Measurements from ENCODE around the gene TMEM38B.

The TMEM38B gene, protein sequence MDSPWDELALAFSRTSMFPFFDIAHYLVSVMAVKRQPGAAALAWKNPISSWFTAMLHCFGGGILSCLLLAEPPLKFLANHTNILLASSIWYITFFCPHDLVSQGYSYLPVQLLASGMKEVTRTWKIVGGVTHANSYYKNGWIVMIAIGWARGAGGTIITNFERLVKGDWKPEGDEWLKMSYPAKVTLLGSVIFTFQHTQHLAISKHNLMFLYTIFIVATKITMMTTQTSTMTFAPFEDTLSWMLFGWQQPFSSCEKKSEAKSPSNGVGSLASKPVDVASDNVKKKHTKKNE

DNA sequence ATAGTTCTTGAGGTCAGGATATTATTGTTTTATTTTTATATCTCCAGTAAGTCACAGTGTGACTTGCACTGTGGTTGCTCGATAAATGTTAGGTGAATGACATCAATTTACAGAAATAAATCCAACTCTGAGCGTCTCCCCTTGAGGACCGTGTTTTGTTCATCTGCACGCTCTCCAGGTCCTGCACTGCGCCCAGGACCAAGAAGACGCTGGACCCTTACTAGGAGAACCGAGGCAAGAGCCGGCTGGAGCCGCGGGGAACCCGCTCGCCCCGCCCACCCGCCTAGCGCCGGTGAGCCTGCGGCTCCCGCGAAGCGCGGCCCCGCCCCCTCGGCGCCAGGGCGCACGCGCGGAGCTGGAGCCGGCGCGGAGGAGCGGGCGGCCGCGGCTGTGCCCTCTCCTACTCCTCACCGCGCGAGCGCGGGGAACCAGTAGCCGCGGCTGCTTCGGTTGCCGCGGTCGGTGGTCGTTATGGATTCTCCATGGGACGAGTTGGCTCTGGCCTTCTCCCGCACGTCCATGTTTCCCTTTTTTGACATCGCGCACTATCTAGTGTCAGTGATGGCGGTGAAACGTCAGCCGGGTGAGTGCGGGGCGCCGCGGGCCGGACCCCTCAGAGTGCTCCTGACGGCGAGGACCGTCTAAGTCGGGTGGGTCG, at the start of gene TMEM38B:
TSS of gene TMEM38B (plus strand) at position 352 of the 658 bp plus-strand sequence. CDS start at position 472, 120 bp downstream.
- peak; percentile 78 for DNase-seq (ENCODE audit: low spot score)

DNA sequence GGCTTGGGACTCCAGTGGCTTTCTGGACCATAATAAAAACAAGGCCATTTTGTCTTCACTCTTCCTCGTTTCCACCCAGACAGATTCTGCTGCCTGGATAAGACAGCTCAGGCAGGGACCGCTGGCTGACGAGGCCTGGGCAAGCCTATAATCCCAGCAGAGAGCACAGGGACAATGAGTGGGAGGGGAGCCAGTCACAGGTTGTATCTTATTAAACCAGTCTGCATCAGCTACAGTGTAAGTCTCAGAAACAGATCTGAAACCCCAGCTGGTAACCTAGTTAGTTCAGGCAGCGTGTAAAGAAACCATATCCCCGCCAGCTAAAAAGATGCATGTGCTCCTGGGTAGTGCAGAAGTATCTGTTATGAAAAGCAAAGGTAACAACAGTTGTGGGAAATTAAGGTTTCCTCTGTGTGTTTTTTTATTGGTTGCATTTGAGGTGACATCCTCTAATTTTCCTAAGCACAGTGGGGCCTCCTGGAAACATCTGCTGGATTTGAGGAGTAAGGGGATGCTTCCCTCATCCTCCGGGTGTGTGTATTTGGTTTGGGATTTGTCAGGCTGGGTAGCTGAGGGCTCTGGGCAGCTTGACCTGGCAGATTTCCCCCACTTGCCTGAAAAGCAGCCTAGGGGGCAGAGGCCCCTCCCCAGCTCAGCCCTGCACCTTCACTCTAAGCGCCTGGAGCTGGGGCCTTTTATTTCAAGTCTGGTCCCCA, 47.3 kb upstream of the TMEM38B start:
- DNase-seq (ENCODE audit: low spot score) = no peak

DNA sequence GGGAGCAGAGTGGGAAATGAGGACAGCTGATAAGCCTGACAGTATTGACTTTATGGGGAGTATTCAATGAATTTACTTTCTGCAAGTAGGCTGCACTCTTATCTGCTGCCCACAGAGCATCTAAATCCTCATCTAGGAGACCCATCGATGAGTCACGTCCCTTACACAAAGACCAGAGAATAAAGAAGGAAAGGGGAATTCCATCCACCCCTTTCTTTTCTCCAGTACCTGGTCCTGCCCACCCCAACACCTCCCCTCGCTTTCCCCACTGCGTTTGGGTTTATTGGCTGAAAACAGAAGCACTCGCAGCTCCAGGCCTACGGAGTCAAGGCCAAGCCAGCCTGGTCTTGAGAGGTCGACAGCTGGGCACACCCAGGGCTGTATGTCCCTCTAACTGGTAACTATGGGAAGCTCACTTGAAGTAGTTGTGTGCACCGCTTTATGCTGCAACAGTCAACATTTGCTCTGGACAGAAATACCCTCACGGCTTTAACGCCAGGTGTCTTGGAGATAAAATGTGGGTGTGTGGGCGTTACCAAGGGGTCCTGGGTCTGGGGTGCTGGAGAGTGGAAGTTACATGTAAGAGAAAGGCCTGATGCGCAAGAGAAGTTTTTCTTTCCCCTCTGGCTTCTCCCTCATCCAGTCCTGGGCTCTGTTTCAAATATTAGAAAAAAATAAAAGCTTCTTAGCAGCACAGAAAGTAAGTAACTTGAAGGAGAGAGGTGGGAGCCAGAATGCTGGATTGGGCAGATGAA, 46.6 kb upstream of the TMEM38B start:
- DNase-seq (ENCODE audit: low spot score) = no peak

DNA sequence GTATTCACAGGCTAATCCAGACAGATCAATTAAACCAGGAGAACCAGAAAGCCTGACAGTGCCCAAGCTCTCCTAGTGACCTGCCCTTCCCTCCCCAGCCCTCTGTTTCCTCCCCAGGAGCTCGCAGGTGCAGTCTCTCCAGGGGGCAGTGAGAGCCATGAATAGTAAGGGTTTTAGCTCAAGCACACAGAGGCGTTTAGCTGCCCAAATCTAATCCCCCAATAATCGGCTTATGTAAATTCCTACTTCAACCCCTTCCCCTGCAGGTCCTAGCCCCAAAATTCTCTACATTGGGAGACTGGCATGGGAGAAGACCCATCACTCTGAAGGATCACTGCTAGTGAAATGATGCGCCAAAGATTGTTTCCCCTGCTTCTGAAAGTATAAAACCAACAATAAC, 42.5 kb upstream of the TMEM38B start:
- no peak for DNase-seq (ENCODE audit: low spot score)

DNA sequence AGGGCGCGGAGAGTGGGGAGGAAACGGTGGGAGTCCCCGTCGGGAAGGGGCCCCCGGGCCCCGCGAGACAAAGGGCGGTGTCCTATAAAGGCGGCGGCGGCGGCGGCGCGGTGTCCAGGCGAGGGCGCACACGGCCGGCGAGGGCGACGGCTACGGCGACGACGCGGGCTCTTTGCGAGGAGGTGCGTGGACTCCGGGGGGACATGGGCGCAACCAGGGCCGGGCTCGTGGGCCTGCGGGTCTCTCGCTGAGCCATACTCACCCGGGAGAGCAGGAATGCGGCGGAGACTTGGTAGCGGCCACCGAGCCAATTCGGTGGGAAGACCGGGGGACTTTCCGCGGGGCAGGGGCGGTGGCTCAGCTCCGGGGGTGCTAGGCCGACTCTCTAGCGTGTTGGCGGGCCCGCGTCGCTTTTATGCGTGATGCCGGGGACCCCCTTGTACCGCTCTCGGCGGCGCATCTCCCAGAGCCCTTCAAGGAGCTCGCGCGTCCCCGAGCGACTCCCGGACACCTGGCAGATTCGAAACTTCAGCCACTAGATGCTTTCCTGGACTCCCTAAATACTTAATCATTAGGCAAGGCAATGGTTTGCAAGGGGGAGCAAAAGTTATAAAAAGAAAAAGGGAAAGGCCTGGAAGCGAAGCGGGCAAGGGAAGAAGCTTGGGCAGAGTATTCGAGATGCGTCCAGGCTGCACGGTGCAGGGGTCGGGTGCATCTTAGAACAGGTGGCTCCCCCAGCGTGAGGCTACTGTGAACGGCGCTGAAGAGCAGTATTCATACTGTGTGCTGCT, 38.0 kb upstream of the TMEM38B start:
- DNase-seq (ENCODE audit: low spot score) = no peak

DNA sequence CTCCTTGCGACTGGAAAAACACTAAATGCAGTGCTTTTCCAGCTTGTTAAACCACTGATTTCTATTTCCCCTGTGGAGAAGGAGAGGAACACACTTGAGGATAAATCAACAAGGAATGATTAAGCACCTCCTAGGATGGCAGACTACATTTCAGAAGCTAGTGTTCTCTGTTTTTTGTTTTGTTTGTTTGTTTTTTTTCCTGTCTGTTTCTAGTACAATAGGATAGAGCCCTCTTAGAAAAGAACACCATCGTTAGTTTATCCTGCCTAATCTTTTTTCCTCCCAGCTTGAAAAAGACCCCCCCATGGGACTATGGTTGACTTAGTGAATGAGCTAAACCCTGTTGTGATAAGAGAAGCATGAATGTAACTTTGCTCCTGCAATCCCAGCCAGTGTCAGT, 36.0 kb upstream of the TMEM38B start:
- no peak for DNase-seq (ENCODE audit: low spot score)

DNA sequence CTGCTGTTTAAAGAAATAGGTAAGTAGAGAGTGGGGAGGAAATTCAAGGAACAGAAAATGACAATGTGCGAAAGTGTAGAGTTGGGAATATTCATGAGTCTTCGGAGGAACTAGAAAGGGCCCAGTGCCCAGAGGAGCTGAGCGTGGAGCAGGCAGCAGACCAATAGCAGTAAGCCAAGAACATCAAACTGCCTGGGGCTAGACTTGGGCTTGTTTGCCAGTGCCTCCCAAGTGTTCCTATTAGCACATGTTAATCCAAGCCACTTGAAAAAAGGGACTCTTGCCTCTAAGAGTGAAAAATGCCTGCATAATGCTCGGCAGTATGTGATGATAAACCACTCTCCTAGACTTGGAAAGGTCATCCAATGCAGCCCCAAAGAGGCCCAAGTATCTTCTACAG, 33.3 kb upstream of the TMEM38B start:
- DNase-seq (ENCODE audit: low spot score) = no peak

DNA sequence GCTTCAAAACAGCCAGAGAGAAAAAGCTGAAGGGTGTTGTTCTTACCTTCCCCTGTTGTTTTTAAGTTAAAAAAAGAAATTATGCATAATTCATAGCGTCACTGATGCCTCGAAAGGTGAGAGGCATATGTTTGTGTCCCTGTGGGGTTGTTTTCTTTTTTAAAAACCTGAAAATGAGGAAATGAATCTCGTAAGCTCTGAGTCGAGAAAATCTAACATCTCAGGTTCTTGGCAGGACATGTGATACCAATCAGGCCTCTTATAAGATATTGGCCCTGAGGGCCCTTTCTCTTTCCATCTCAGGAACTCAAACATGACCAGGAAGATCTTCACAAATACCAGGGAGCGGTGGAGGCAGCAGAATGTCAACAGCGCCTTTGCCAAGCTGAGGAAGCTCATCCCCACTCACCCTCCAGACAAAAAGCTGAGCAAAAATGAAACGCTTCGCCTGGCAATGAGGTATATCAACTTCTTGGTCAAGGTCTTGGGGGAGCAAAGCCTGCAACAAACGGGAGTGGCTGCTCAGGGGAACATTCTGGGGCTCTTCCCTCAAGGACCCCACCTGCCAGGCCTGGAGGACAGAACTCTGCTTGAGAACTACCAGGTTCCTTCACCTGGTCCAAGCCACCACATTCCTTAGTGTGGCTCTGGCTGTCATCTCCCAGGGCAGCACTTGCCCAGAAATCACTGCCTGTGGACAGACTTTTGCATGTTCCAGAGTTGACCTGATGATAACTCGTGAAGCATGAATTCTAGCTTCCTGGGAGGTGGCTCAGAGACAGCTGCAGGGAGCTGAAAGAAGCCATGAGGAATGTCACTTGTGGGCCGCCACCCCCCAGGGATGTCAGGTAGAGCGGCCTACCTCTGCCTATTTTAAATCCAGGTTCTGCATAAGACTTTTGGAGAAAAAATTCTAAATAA, 31.9 kb upstream of the TMEM38B start, which contains the start of gene TAL2:
TSS of gene TAL2 (plus strand) at position 274 of the 921 bp plus-strand sequence. CDS start at position 314, 40 bp downstream.
- no peak for DNase-seq (ENCODE audit: low spot score)

DNA sequence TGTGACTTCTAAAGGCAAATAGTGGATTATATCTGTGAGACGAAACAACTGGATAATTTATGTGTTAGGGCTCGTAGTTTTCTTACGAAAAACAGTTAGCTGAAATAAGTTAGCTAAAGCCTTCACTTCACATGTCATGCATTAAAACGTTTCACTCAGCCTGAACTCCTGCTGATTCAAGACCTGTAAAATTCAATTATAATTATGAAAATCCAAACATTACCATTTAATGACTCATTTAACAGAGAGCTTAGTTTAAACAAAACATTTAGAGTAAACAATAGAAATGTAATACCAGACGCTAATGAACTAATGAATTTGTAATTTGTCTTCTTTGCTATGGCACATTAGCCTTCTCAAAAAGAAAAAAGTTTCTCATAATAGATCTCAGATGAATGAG, 30.4 kb upstream of the TMEM38B start:
- DNase-seq (ENCODE audit: low spot score) = no peak

DNA sequence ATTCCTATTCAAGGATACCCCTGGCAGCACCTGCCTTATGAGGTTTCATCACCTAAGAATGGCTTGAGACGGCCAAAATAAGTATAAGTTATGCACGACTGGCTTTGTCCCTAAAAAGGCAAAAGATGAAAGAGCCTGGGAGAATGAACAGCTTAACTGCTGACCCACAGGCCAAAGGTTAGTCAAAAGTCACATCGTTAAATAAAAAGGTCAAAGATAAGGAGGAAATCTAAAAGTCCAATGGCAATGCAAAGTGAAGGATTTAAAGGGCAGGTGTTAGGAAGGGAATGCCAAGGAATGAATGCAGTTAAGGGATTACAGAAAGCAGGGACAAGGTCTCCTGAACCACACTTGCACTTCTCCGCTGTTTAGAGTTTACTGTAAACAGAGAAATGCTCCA, 26.5 kb upstream of the TMEM38B start:
- no peak for DNase-seq (ENCODE audit: low spot score)

DNA sequence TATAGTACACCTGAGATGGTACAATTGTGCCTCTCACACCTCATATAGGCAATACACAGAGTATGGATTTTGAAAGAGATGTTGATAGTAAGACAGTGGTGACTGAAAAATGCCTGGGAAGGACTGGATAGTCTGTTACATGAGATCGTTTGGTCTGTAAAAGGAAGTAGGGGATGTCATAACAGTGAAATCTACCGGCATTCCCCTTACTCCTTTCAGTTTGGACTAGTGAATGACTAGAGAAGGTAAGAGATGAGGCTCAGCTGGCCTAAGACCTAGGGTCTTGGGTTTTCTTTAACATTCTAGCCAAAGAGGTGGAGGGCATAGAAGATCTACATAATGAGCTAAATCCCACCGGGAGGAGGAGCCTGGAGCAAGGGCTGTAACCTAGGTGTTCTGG, 24.0 kb upstream of the TMEM38B start:
- no peak for DNase-seq (ENCODE audit: low spot score)

DNA sequence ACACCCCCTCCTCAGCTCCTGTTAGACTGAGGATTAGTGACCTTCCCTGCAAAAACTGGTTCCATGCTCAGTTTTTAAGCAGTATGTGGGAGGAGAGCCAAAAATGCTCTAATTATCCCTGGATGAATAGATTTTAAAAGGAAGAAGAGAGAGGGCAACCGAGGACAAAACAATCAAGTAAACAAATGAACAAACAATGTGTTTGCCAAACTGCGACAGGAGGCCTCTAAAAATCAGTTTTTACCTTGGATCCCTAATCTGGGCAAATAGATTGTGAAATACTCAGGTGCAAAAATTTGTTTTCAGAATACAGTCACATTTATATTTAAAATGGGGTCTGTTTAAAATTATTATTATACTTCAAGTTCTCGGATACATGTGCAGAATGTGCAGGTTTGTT, 23.6 kb upstream of the TMEM38B start:
- DNase-seq (ENCODE audit: low spot score) = no peak

DNA sequence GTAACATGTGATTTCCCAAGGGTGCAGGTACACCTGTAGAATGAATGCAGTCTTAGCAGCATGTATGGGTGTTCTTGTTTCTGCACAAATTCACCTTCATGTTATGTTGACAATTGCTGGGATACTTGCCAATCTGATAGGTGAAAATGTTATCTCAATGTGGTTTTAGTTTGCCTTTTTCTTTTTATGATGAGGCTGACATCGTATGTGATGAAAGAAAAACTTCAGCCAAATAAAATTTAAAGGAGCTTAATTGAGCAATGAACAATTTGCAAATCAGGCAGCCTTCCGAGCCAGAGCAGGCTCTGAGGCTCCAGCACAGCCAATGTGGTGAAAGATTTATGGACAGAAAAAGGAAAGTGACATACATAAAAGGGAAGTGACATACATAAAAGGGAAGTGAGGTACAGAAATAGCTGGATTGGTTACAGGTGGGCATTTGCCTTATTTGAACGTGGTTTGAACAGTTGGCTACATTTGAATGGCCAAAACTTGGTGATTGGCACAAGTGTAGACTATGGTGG, 21.6 kb upstream of the TMEM38B start:
- no peak for DNase-seq (ENCODE audit: low spot score)

DNA sequence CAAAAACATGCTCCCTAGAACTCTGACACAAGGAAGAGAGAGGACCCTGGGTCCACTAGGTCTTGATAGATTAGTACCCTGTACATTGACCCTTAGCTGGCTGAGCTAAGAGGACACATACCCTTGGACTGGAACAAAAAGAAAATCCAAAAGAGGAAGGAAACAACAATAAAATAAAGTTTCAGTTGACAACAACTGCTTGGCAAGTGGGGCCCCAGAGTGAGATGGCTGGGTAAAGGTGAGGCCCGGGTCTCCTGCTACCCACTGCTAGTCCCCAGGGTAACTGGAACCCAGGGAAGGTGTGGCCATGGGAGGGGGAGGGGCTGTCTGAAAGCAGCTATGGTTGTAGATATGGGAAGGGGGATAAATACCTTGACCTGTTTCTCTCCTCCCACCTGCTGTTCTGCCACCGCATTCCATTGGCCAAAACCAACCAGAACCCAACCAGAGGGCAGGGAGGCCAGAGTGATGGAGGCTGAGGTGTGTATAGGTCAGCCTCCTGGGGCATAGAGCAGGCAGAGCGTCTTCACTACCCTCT, 20.4 kb upstream of the TMEM38B start:
- no peak for DNase-seq (ENCODE audit: low spot score)

DNA sequence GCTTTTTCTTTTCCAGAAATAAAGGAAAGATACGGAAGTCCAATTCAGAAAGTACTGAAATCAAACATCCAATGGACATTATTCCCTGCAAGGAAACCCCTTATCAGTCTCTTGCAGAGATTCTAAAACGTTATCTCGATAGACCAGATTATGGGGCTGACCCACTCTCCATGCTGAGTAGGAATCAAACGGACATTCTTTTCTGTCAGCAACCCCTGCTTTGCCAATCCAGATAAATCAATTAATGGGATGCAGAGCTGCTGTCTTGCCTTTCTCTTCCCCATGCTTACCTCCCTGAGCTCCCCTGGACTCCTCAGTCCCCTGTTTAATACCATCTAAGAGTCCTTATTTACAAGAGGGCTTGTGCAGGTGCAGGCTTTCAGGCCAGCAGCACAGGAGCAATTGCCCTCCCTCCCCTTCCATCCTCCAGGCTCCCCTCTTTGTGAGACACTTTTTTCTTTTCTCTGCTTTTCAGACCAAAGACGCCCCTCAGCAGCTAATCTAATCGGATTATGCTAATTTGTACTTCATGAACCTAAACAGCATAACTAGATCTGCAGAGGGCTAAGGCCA, 17.9 kb upstream of the TMEM38B start:
- no peak for DNase-seq (ENCODE audit: low spot score)

DNA sequence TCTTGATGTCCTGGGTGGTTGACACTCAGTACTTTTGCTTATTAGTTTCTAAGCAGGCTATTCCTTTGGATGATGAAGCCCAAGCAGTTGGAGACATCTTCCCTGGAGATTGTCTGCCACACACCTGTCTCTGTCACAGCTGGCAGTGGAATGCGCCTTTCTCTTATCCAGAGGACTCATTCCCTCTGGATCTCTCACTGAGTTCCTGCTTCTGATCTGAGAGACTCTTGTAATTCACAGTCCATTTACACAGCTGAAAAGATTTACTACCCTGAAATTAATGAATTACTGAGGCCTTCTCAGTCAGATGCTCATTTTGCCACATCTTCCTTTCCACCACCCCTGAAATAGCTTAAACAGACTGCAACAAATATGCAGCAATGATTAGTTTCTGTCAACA, 16.2 kb upstream of the TMEM38B start:
- no peak for DNase-seq (ENCODE audit: low spot score)

DNA sequence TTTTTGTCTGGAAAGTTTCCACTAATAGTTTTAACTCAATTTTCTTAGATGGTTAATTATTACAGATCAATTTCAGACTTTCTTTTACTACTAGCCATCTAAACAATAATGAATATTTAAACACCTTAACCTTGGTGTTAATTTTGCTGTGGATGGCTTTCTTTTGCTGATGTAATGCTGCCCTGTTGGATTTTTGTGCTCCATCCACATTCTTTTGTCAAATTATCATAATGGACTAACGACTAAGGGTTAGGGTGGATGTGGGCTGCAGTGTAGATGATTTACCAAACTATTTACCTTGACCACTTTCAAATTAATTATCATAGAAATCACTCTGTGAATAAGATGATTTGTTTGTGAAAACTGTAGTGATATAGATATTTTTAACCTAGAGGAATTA, 15.6 kb upstream of the TMEM38B start:
- DNase-seq (ENCODE audit: low spot score) = no peak

DNA sequence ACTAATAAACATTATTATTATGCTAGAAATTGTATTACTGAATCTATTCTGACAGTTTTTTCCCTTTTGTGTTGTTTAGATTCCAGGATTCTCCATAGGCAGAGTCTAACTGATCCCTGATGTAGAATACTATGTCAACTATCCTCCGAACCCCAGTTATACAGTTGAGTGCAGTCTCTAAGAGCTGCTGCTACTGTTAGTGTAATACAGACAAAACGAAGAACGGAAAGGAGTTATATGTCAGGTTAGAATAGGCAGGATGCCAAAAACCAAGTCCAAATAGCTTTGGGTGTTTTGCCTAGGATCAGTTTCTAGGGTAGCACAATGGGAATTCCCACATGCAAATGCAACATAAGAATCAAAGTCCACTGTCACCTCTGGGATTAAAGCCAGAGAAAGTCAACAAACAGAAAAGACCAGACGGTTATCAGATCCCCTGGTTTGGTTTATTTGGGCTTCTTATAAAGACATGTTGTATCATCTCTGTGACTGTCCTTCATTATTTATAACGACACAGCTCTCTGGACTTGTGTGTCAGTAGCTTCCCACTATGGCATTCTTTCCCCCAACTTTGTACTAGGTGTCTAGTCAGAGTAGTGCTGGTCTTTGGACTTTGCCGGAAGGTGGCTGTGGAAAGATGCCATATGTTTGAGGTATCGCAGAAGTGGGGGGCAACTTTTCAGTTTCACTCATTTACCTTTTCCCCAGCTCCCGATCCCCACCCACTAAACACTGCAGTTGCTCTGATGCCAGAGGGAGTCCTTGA, 14.9 kb upstream of the TMEM38B start:
- DNase-seq (ENCODE audit: low spot score) = no peak

DNA sequence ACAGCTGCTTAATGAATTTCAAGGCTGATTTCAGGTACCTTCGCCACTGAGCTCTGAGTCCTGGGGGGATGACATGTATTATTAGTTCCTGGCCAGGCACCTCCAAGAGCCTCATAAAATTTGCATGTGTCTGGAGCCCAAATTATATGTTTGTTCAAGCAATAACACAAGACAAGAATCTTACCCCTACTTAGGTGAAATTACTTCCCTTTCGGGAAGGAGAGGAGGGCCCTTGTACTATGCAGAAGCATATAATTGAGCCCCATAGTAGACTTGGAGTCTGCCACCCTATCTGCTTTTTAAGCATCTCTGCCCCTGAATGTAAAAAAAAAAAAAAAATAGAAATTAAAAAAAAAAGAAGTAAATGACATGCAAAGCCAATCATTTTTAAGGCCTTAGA, 13.0 kb upstream of the TMEM38B start:
- no peak for DNase-seq (ENCODE audit: low spot score)
